ENCODE data around the gene OR51D1.

Gene OR51D1

DNA sequence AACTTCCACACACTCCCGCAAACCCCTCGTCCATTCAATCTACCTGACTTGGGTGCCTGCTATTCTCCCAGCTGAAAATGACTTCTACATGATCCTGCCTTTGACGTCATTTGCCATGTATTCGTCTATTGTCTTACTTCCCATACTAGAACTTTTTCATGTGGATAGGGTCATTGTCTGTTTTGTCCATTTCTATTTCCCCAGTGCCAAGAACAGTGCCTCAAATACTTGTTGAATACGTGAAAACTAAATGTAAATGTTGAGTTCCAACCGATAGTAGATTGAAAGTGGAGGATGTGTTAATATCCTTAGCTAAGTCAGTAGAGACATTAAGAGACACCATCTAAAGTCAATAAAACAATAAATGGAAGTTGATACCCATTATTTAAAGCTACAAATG is 30.2 kb upstream of the OR51D1 start:
- no peak overlapping the region for H3K9ac ChIP-seq (ENCODE audit: low read length)
- H3K4me1 ChIP-seq (ENCODE audit: control insufficient read depth, low read depth, low read length) = peaks cover 2% of the 10 kb centered on the region
- H3K36me3 ChIP-seq (ENCODE audit: control insufficient read depth, insufficient read depth, low read length) = no peaks in the 10 kb centered on the region
- no peak for DNase-seq
- no CpG with 5 or more reads among the region's 6 CpGs for WGBS (ENCODE audit: extremely low coverage, insufficient coverage, low lambda C conversion rate)
- no peak overlapping the region for H4K8ac ChIP-seq (ENCODE audit: low read depth, low read length)
- H3K79me1 ChIP-seq (ENCODE audit: low read length) = no peaks in the 10 kb centered on the region
- H4K5ac ChIP-seq (ENCODE audit: low read length) = no peak overlapping the region
- no peak overlapping the region for H3K56ac ChIP-seq (ENCODE audit: low read length)
- no peak overlapping the region for H3K27ac ChIP-seq (ENCODE audit: low read depth, low read length)
- peak overlapping the region; percentile 5 for H3K4me2 ChIP-seq (ENCODE audit: low read length)
- no peak overlapping the region for H2BK120ac ChIP-seq (ENCODE audit: low read depth, low read length)
- H3K18ac ChIP-seq (ENCODE audit: low read length) = no peak overlapping the region
- no peaks in the 10 kb centered on the region for H3K79me2 ChIP-seq (ENCODE audit: control insufficient read depth, insufficient read depth, low read length)
- H2BK15ac ChIP-seq (replicated peaks; ENCODE audit: low read depth) = no peak overlapping the region
- H3K4ac ChIP-seq (ENCODE audit: low read depth, low read length) = no peak overlapping the region
- H3K4me3 ChIP-seq (ENCODE audit: low read length) = no peak overlapping the region
- no peak overlapping the region for H2AK5ac ChIP-seq (ENCODE audit: low read length)
- no peak overlapping the region for H3K23ac ChIP-seq (ENCODE audit: low read length)
- H2BK5ac ChIP-seq (ENCODE audit: low read length) = no peak overlapping the region
- H3K27me3 ChIP-seq (ENCODE audit: insufficient read depth, low read length, poor library complexity) = no peaks in the 10 kb centered on the region

DNA sequence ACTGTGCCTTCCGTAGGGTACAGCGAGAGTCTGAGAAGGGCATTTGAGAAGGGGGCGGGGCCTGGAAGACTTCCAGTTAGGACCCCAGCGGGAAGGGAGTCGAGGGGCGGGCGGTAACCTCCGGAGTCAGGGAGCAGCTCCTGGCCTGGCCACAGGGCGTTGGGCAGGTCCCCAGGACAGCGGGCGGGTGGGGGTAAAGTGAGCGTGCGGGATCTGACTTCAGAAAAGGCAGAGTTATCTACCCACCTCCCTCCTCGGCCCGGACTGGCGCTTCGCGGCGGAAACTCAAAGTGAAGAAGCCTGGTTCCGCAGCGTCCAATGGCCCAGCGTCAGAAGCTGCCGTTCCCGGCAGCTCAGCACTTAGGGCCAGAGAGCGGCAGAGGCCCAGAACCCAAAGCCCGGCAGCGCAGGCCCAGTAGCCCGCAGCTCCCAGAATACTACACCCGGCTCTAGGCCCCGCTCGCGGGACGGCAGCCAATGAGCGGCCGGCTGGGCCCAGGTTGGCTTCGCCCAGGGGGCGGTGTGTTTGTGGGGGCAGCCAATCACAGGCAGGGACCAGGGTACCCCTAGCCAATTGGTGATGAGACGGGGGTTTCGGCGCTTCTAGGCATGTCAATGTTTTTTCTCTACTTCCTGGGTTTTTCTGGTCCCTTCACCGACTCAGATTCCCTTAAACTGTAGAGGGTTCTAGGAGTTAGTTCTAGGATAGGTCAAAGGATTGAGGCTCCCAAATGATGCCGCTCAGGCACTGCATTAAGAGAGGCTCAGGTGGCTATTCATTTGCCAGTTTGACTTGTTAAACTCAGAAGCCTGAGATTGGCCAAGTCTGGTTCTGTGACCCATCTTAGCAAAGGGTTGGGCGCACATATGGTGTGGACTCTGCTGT is 29.3 kb upstream of the OR51D1 start, which contains the start of gene TRIM68:
TRIM68 (minus strand) TSS at position 451 of the 886 bp plus-strand sequence. CDS start 2,727 bp downstream, outside the sequence.
- H3K4me1 ChIP-seq (ENCODE audit: control insufficient read depth, low read depth, low read length) = peaks cover 2% of the 10 kb centered on the region
- H3K23ac ChIP-seq (ENCODE audit: low read length) = no peak within 1 kb of the TSS
- no peaks in the 10 kb centered on the region for H3K79me1 ChIP-seq (ENCODE audit: low read length)
- H2BK120ac ChIP-seq (ENCODE audit: low read depth, low read length) = no peak within 1 kb of the TSS
- peak within 1 kb of the TSS; percentile 81 for H3K27ac ChIP-seq (ENCODE audit: low read depth, low read length)
- no peaks in the 10 kb centered on the region for H3K79me2 ChIP-seq (ENCODE audit: control insufficient read depth, insufficient read depth, low read length)
- DNase-seq = peak; percentile 98
- H3K56ac ChIP-seq (ENCODE audit: low read length) = peak within 1 kb of the TSS; percentile 88
- H4K5ac ChIP-seq (ENCODE audit: low read length) = peak within 1 kb of the TSS; percentile 96
- no peak within 1 kb of the TSS for H2BK15ac ChIP-seq (replicated peaks; ENCODE audit: low read depth)
- peak within 1 kb of the TSS; percentile 80 for H3K4me3 ChIP-seq (ENCODE audit: low read length)
- H3K4ac ChIP-seq (ENCODE audit: low read depth, low read length) = peak within 1 kb of the TSS; percentile 72
- peak within 1 kb of the TSS; percentile 70 for H3K18ac ChIP-seq (ENCODE audit: low read length)
- no peaks in the 10 kb centered on the region for H3K36me3 ChIP-seq (ENCODE audit: control insufficient read depth, insufficient read depth, low read length)
- H4K8ac ChIP-seq (ENCODE audit: low read depth, low read length) = peak within 1 kb of the TSS; percentile 99
- H3K9ac ChIP-seq (ENCODE audit: low read length) = peak within 1 kb of the TSS; percentile 80
- no peak within 1 kb of the TSS for H2AK5ac ChIP-seq (ENCODE audit: low read length)
- H3K27me3 ChIP-seq (ENCODE audit: insufficient read depth, low read length, poor library complexity) = no peaks in the 10 kb centered on the region
- peak within 1 kb of the TSS; percentile 37 for H3K4me2 ChIP-seq (ENCODE audit: low read length)
- WGBS (ENCODE audit: extremely low coverage, insufficient coverage, low lambda C conversion rate) = no CpG with 5 or more reads among the region's 43 CpGs
- H2BK5ac ChIP-seq (ENCODE audit: low read length) = no peak within 1 kb of the TSS

DNA sequence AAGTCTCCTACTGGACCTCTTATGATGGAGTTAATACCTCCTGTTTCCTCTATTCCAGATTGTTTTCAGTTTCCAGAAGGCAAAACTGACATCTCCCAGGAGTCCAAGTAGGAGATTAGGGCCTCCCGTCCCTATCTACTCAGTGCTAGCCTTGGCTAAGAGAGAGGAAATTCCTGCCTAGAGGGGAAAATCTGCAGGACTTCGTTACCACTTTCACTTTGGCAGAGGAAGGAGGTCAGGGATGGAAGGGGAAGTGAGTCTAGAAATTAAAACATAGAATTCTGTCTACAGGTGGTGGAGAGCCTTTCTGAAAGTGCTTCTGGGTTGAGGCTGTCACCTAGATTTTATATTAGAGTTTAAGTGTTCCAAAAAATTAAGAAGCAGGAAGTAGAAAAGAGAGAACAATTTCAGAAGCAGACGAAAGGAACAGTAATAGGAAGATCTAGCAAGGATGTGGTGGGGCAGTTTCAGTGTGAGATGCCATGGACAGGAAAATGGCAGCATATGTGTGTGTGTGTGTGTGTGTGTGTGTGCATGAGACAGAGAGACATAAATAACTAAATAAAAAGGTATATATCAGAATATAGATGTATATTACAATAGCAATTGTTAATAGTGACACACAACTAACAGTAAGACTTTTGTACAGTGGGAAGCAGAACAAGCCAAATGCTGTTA is 26.9 kb upstream of the OR51D1 start:
- DNase-seq = peak; percentile 3

DNA sequence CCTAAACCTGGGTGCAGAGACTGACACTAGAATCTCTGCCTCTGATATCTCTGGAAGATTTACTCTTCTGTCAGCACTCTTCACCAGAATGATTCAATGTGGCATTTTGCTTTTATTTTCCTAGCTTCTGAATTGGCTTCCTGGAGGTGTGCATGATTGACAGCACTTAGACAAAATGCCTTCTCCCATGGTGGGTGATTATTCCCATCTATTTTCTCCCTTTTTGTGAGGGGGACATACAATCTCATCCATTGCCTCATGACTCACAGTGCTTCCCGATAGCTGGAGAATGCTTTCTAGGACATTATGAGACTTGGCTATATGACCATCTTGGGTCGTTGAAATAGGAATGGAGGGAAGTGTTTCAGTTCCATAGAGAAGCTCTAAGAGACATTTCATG is 25.3 kb upstream of the OR51D1 start:
- no peak for DNase-seq
- Histone ChIP-seq H3K23ac (ENCODE audit: low read length) (no peak overlapping the region), H3K4me3 (ENCODE audit: low read length) (no peak overlapping the region), H3K56ac (ENCODE audit: low read length) (no peak overlapping the region), H3K27ac (ENCODE audit: low read depth, low read length) (no peak overlapping the region), H2AK5ac (ENCODE audit: low read length) (no peak overlapping the region), H3K4ac (ENCODE audit: low read depth, low read length) (no peak overlapping the region), H3K79me1 (ENCODE audit: low read length) (no peaks in the 10 kb centered on the region), H3K18ac (ENCODE audit: low read length) (no peak overlapping the region), H3K9ac (ENCODE audit: low read length) (no peak overlapping the region), H4K5ac (ENCODE audit: low read length) (no peak overlapping the region), H3K4me1 (ENCODE audit: control insufficient read depth, low read depth, low read length) (peaks cover 1% of the 10 kb centered on the region), H2BK5ac (ENCODE audit: low read length) (no peak overlapping the region), H2BK15ac (replicated peaks; ENCODE audit: low read depth) (no peak overlapping the region), H2BK120ac (ENCODE audit: low read depth, low read length) (no peak overlapping the region), H3K79me2 (ENCODE audit: control insufficient read depth, insufficient read depth, low read length) (no peaks in the 10 kb centered on the region), H3K27me3 (ENCODE audit: insufficient read depth, low read length, poor library complexity) (no peaks in the 10 kb centered on the region), H4K8ac (ENCODE audit: low read depth, low read length) (no peak overlapping the region), H3K36me3 (ENCODE audit: control insufficient read depth, insufficient read depth, low read length) (no peaks in the 10 kb centered on the region), H3K4me2 (ENCODE audit: low read length) (no peak overlapping the region)
- no CpG with 5 or more reads among the region's 2 CpGs for WGBS (ENCODE audit: extremely low coverage, insufficient coverage, low lambda C conversion rate)

More for the DNA sequence above, 26.9 kb upstream of the OR51D1 start:
- Histone ChIP-seq H2BK5ac (ENCODE audit: low read length) (no peak overlapping the region), H2BK15ac (replicated peaks; ENCODE audit: low read depth) (no peak overlapping the region), H3K79me1 (ENCODE audit: low read length) (no peaks in the 10 kb centered on the region), H3K36me3 (ENCODE audit: control insufficient read depth, insufficient read depth, low read length) (no peaks in the 10 kb centered on the region), H3K56ac (ENCODE audit: low read length) (no peak overlapping the region), H3K79me2 (ENCODE audit: control insufficient read depth, insufficient read depth, low read length) (no peaks in the 10 kb centered on the region), H3K4me3 (ENCODE audit: low read length) (no peak overlapping the region), H3K27me3 (ENCODE audit: insufficient read depth, low read length, poor library complexity) (no peaks in the 10 kb centered on the region), H4K8ac (ENCODE audit: low read depth, low read length) (no peak overlapping the region), H3K18ac (ENCODE audit: low read length) (no peak overlapping the region), H4K5ac (ENCODE audit: low read length) (no peak overlapping the region), H2BK120ac (ENCODE audit: low read depth, low read length) (no peak overlapping the region), H3K23ac (ENCODE audit: low read length) (no peak overlapping the region), H3K9ac (ENCODE audit: low read length) (no peak overlapping the region), H3K4ac (ENCODE audit: low read depth, low read length) (no peak overlapping the region), H2AK5ac (ENCODE audit: low read length) (no peak overlapping the region), H3K4me2 (ENCODE audit: low read length) (no peak overlapping the region), H3K4me1 (ENCODE audit: control insufficient read depth, low read depth, low read length) (peaks cover 2% of the 10 kb centered on the region), H3K27ac (ENCODE audit: low read depth, low read length) (no peak overlapping the region)
- WGBS (ENCODE audit: extremely low coverage, insufficient coverage, low lambda C conversion rate) = no CpG with 5 or more reads among the region's 3 CpGs

DNA sequence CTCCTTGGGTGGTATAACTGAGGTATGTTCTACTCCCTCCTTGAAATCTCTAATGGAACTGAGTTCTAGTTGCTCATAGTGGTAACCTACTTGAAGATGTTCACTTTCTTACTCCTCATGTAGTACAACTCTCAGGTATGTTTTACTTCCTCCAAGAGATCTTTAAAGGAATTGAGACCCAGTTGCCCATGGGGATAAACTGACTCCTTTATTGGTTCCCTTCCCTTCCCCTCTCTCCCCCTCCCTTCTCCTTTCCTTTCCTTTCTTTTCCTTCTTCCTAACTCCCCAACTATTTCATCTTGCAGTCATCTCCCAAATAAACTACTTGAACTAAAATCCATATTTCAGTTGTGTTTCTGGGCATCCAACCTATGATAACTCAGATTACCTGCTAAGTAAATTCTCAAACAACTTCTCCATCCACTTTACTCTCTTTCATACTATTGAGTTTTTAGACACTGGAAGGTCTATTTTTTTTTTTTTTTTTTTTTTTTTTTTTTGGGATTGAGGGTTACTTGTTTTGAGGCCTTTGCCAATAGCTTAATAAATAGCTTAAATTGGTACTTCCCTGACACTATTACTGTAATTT is 21.3 kb upstream of the OR51D1 start:
- Histone ChIP-seq H3K79me2 (ENCODE audit: control insufficient read depth, insufficient read depth, low read length) (no peaks in the 10 kb centered on the region), H3K4ac (ENCODE audit: low read depth, low read length) (no peak overlapping the region)

More for the DNA sequence above, 21.3 kb upstream of the OR51D1 start:
- no peak overlapping the region for H3K23ac ChIP-seq (ENCODE audit: low read length)
- H2AK5ac ChIP-seq (ENCODE audit: low read length) = no peak overlapping the region
- no peak for DNase-seq
- H4K8ac ChIP-seq (ENCODE audit: low read depth, low read length) = no peak overlapping the region
- no peaks in the 10 kb centered on the region for H3K27me3 ChIP-seq (ENCODE audit: insufficient read depth, low read length, poor library complexity)
- H3K56ac ChIP-seq (ENCODE audit: low read length) = no peak overlapping the region
- no peaks in the 10 kb centered on the region for H3K79me1 ChIP-seq (ENCODE audit: low read length)
- no peak overlapping the region for H2BK5ac ChIP-seq (ENCODE audit: low read length)
- no peak overlapping the region for H3K9ac ChIP-seq (ENCODE audit: low read length)
- no peak overlapping the region for H2BK15ac ChIP-seq (replicated peaks; ENCODE audit: low read depth)
- no peak overlapping the region for H3K4me3 ChIP-seq (ENCODE audit: low read length)
- no peaks in the 10 kb centered on the region for H3K36me3 ChIP-seq (ENCODE audit: control insufficient read depth, insufficient read depth, low read length)
- no peak overlapping the region for H3K27ac ChIP-seq (ENCODE audit: low read depth, low read length)
- H2BK120ac ChIP-seq (ENCODE audit: low read depth, low read length) = no peak overlapping the region
- no peak overlapping the region for H3K18ac ChIP-seq (ENCODE audit: low read length)
- H3K4me1 ChIP-seq (ENCODE audit: control insufficient read depth, low read depth, low read length) = no peaks in the 10 kb centered on the region
- no peak overlapping the region for H3K4me2 ChIP-seq (ENCODE audit: low read length)
- no peak overlapping the region for H4K5ac ChIP-seq (ENCODE audit: low read length)

Data from mesendoderm (in vitro differentiated cells).